HL-60 (cell line): Measurements from ENCODE around the gene FKTN.
"Not testable (repeated sequence)": the region's sequence is repeated elsewhere in the genome, so short reads cannot be mapped to it uniquely, and the experiment has no call there.

Source experiments
- DNase-seq, 2 experiments: peaks; one replicate each; pipeline ENCODE4 v3.0.0-alpha.2; 2010 to 2020; ENCODE audit warnings: low read depth in 1 of 2, low spot score in 1 of 2
- H3K27ac ChIP-seq: fragments of 250-450 bp; sonication (Bioruptor Pico); replicated peaks from 2 replicates; pipeline ENCODE4 v1.5.1; 2020; ENCODE audit warnings: mild to moderate bottlenecking, moderate library complexity
- H3K27me3 ChIP-seq: fragments of 250-450 bp; sonication (Bioruptor Pico); 2 replicates; pipeline ENCODE4 v1.5.1; 2021; ENCODE audit warnings: mild to moderate bottlenecking, moderate library complexity; ENCODE audit not compliant: insufficient read depth, poor library complexity, severe bottlenecking
- H3K4me3 ChIP-seq: replicated peaks from 2 replicates; pipeline ENCODE4 v1.5.1; 2011; ENCODE audit warnings: mild to moderate bottlenecking, control low read depth, low read length; ENCODE audit not compliant: insufficient read depth
- CTCF ChIP-seq: IDR thresholded peaks from one replicate; pipeline ENCODE4 v1.5.1; 2011; ENCODE audit warnings: low read length, control low read depth, inconsistent platforms; ENCODE audit not compliant: insufficient read depth
- GABPA ChIP-seq: IDR thresholded peaks from 2 replicates; pipeline ENCODE4 v1.6.1; 2012; ENCODE audit warnings: low read depth
- POLR2AphosphoS5 ChIP-seq: IDR thresholded peaks from 2 replicates; pipeline ENCODE4 v1.6.1; 2012; ENCODE audit warnings: low read depth
- REST ChIP-seq: IDR thresholded peaks from 2 replicates; pipeline ENCODE4 v1.6.1; 2012; ENCODE audit warnings: low read depth; ENCODE audit not compliant: insufficient replicate concordance
- SPI1 ChIP-seq: IDR thresholded peaks from 2 replicates; pipeline ENCODE4 v1.6.1; 2012; ENCODE audit warnings: low read depth, mild to moderate bottlenecking, borderline replicate concordance

FKTN gene

GRCh38 chr9:105541838-105542237 is 16.1 kb upstream of the FKTN start:
- Histone ChIP-seq H3K27me3 (no peaks in the 10 kb centered on the region), H3K4me3 (no peak overlapping the region), H3K27ac (no peak overlapping the region)
- DNase-seq, result no peak
- TF ChIP-seq POLR2AphosphoS5 (no peak), CTCF (no peak), GABPA (no peak), REST (no peak), SPI1 (no peak)

- Histone ChIP-seq H3K4me3 (no peak overlapping the region), H3K27ac (no peak overlapping the region), H3K27me3 (no peaks in the 10 kb centered on the region)
- TF ChIP-seq POLR2AphosphoS5, result no peak
- no peak for TF ChIP-seq REST
- no peak for TF ChIP-seq SPI1
- no peak for TF ChIP-seq CTCF
- TF ChIP-seq GABPA, result no peak
- no peak for DNase-seq
These were observed 3.9 kb upstream of the FKTN start for GRCh38 chr9:105554042-105554441.

DNA sequence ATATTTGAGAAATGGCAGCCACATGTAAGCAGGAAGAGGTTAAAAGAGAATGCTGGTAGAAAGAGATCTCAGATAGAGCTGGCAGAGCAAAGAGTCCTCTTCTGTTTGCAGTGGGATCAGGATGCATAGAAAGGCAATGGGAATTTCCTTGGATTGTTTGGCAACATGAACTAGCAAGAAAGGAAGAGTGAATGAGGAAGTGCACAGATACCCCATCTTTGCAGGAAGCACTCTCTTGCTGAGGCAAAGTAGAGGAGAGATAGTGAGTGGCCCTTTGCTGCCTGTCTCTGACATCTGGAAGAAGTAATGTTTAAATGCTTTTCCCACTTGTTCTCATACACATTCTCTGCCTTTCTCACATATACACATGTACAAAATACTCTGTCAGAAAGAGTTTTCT is 14.5 kb downstream of the FKTN start:
- TF ChIP-seq SPI1, result peak; percentile 87
- TF ChIP-seq POLR2AphosphoS5, result no peak
- H3K27ac ChIP-seq, result no peak overlapping the region

DNA sequence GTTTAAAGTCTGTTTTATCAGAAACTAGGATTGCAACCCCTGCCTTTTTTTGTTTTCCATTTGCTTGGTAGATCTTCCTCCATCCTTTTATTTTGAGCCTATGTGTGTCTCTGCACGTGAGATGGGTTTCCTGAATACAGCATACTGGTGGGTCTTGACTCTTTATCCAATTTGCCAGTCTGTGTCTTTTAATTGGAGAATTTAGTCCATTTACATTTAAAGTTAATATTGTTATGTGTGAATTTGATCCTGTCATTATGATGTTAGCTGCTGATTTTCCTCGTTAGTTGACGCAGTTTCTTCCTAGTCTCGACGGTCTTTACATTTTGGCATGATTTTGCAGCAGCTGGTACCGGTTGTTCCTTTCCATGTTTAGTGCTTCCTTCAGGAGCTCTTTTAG is 22.0 kb downstream of the FKTN start:
- DNase-seq, H3K27ac ChIP-seq, H3K4me3 ChIP-seq, H3K27me3 ChIP-seq: not testable (repeated sequence)

More for the DNA sequence above, 14.5 kb downstream of the FKTN start:
- DNase-seq, result no peak
- H3K4me3 ChIP-seq, result no peak overlapping the region
- no peaks in the 10 kb centered on the region for H3K27me3 ChIP-seq

GRCh38 chr9:105581550-105581949 is 23.6 kb downstream of the FKTN start:
- not testable (repeated sequence) for H3K27me3 ChIP-seq, DNase-seq, H3K4me3 ChIP-seq, H3K27ac ChIP-seq

GRCh38 chr9:105593145-105593544 is 35.2 kb downstream of the FKTN start:
- TF ChIP-seq SPI1, result no peak
- TF ChIP-seq GABPA, result no peak
- DNase-seq, result no peak

More at GRCh38 chr9:105593145-105593544, 35.2 kb downstream of the FKTN start:
- Histone ChIP-seq H3K4me3 (no peak overlapping the region), H3K27ac (no peak overlapping the region), H3K27me3 (no peaks in the 10 kb centered on the region)
